HG03060 (cell line): ENCODE results near the gene MTOR.
"Not testable (repeated sequence)": the region's sequence is repeated elsewhere in the genome, so short reads cannot be mapped to it uniquely, and the experiment has no call there.

ENCODE experiments used
- ATAC-seq: cut with Tn5 transposase; IDR thresholded peaks from one replicate; pipeline ENCODE4 v1.9.1; 2021; ENCODE audit warnings: low read depth, moderate number of reproducible peaks; ENCODE audit not compliant: unreplicated experiment

Gene MTOR

DNA sequence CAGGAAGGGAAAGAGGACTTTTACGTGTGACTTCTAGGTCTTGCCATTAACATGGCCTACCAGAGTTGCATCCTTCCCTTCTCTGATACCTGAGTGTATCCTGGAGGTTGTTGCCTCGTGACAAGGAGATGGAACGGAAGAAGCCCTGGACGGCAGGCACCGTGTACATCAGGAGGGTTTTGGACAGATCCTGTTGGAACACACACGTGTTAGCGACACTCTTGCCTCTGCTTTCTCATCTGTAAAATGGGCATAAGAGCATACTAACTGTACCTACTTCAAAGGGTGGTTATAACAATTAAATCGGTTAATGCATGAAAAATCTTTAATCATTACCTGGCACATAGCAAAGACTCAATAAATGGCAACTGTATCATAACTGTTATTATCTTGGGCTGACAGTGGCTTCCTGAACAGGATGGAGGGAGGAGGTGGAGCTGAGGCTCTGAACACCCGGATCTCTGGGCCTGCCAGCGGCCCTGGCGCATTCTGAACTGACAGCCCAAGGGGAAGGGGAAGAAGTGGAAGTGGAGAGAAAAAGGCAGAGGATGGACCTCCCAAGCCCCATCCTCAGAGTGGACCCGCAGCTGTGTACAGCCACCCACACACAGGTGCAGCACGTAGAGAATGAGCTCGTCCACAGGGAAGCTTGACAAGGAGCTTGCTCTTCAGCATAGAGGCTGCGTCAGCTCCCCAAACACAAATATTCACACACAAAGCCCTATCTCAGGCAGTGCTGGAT is 132.5 kb downstream of the MTOR start:
- no peak for ATAC-seq

DNA sequence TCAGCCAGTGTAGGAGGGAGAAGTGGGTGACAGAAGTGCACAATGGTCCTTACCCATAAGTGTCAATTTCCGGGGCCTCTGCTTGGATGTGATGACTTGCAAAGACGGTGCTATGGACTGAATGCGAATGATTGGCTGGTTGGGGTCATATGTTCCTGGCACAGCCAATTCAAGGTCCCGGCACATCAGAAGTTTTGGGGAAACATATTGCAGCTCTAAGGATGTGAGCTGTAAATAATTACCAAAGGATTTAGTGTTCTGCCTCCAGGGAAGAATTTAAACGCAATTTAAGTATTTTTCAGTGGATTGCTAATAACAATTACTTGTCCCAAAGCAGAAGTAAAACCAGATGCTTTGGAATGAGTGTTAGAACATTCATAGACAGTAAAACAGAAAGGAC is 135.8 kb downstream of the MTOR start:
- no peak for ATAC-seq

DNA sequence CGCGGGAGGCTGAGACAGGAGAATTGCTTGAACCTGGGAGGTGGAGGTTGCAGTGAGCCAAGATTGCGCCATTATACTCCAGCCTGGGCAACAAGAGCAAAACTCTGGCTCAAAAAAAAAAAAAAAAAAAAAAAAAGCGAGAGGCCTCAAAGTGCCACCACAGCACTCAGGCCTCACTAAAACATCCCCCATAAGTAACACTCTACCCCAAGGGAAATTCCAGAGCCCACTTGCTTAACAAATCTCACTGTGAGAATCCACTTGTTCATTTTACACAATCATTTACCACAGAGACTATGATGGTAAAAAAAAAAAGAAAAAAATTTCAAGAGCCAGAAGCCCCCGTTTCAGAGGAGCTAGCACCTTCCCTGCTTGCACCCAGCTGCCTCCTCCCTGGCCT is 136.4 kb downstream of the MTOR start:
- no peak for ATAC-seq

DNA sequence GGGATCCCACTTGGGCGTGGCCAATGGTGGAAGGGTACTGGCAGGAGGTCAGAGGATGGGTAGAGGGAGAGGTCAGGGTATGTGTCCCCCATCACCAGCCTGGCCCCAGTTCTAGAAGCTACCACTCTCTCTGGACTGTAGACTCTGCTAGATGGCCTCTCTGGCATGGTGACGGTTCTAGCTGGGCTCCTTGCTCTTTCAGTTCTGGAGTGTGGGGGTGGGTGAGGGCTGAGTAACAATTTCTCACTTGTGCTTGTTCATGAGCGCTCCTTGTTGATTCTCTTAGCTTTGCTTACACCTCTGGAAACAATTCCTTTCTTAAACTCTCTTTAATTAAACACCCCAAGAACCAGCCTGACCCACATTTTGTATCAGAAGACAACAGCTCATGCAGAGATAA is 137.4 kb downstream of the MTOR start:
- ATAC-seq, result no peak

DNA sequence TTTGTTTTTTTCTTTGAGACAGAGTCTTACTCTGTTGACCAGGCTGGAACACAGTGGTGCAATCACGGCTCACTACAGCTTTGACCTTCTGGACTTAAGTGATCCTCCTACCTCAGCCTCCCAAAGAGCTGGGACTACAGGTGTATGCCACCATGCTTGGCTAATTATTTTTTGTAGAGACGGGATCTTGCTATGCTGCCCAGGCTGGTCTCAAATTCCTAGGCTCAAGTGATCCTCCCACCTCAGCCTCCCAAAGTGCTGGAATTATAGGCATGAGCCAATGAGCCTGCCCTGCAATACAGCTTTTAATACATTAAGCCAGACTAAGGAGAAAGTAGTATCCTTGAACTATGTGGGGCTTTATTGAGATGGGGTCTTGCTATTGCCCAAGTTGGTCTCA is 146.0 kb downstream of the MTOR start:
- ATAC-seq, result no peak

DNA sequence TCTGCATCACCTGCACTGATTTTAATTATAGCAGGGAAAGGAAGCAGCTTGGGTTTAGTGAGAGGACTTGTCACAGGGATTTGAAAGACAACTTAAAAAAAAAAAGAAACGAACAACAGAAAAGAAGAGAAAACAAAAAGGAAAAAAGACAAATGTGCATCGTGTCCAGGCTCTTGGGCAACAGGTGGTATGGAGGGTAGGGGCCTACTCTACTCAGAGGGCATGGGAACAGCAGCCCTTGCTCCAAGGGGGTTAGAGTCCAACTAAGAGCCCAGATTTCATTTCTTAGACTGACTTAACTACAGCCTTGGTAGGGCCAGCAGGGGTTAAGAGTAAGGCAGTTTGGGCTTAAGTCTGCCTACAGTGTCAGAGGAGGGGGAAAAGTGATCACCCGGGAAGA is 147.4 kb downstream of the MTOR start:
- ATAC-seq, result no peak

DNA sequence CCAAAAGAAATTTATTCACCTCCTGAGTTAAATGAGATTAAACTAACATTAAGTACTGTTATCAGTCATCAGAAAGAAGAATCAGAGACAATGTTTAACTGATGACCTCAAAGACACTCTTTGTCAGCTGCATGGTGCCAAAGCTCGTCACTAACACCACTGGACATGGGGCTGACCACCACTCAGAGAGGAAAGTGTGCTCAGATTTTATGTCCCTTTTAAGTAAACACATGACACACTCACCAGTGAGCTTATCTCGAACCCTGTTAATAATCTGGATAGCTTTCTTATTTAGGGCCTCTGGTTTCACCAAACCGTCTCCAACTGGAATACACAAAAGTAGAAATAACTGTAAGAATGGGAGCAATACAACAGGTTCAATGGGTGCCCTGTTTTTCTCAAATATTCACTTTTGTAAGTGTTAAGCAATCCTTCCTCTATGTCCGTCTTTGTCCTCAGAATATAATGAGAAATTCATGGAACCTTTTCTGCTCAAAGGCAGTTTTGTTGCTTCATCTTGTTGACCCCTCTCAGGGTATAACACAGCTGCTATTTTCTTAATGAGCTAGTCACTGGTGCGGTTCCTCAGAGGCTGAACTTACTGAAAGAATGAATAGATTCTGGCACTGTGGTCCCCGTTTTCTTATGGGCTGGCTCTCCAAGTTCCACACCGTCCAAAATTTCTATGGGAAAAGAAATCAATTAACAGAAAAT is 153.1 kb downstream of the MTOR start:
- no peak for ATAC-seq

DNA sequence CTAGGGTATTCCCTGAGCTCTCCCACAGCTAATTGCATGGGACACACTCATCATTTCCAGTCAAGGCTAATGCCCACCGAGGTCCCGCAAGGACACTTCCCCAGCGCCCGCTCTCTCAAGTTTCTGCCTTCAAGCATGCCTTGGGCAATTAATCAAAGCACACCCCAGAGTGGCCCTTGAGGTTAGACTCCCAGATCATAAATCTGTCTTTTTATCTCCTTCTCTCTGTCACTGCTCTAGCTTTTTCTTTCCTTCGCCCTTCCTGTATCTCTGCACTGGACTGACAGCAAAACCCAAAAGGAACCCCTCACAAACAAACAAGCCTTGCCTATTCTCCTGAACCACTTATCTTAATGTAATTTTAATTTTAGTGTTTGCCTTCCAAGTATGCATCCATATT is 154.8 kb downstream of the MTOR start:
- no peak for ATAC-seq

GRCh38 chr1:11105586-11105985 is 156.8 kb downstream of the MTOR start:
- no peak for ATAC-seq

DNA sequence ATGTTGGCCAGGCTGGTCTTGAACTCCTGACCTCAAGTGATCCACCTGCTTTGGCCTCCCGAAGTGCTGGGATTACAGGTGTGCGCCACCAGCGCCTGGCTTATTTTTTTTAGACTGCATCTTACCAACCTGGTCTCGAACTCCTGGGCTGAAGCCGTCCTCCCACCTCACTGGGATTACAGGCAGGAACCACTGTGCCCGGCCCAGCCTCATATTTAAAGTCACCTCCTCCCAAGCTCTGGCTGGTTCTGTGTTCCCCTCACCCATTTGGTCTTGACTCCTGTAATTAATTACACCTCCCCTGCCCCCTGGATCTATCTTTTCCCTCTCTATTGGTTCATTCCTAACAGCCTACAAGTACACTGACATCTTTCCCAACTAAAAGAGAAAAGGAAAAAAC is 161.0 kb downstream of the MTOR start:
- ATAC-seq, result no peak

DNA sequence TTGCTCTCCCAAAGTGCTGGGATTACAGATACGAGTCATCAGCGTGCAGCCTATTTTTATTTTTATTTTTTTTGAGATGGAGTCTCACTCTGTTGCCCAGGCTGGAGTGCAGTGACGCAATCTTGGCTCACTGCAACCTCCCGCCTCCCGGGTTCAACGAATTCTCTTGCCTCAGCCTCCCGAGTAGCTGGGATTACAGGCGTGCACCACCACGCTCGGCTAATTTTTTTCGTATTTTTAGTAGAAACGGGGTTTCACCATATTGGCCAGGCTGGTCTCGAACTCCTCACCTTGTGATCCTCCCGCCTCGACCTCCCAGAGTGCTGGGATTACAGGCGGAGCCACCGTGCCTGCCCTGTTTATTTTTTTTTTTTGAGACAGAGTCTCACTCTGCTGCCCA is 161.5 kb downstream of the MTOR start:
- ATAC-seq, result not testable (repeated sequence)

GRCh38 chr1:11100149-11100493 is 162.2 kb downstream of the MTOR start:
- ATAC-seq, result no peak

GRCh38 chr1:11099310-11100148 is 162.8 kb downstream of the MTOR start, which contains the start of gene EXOSC10:
Gene EXOSC10, minus strand, starts transcription at chr1:11099869. Its CDS starts 38 bp downstream, at chr1:11099831.
- ATAC-seq, result no peak

DNA sequence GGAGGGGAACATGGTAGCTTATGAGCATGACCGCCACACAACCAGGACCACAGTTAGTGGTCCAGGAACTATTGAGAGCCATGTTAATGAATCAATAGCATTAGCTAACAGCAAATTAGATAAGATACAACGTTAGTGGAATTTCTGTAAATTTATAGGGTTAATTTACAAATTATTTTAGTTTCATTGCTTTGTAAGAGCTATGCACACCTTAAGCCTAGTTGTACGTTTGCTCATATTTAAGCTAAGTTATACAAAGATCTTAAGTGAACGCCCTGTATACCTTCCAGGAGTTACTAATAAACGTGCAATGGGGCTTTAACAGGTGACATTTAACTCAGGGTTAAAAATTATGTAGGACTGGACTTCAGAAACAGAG is 163.4 kb downstream of the MTOR start:
- no peak for ATAC-seq

- ATAC-seq, result not testable (repeated sequence)
These were observed 178.6 kb downstream of the MTOR start for GRCh38 chr1:11083784-11084183.

DNA sequence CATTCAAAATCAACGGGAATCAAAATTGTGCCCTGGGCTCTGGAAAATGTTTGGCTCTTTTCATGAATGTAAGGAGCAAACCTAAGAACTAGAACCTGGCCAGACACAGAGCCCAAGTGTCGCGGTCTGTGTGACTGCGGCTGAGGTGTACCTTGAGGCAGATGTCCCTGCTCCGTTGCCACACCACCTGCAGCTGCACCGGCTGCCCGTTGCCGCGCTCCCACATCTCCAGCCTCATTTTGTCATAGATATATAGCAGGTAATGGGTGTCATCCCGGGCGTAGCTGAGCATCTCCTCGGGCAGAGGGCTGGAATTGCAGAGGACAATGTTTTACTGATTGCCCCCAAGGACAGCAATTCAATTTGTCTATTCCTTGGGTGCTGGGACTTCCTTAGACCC is 181.4 kb downstream of the MTOR start:
- ATAC-seq, result no peak

DNA sequence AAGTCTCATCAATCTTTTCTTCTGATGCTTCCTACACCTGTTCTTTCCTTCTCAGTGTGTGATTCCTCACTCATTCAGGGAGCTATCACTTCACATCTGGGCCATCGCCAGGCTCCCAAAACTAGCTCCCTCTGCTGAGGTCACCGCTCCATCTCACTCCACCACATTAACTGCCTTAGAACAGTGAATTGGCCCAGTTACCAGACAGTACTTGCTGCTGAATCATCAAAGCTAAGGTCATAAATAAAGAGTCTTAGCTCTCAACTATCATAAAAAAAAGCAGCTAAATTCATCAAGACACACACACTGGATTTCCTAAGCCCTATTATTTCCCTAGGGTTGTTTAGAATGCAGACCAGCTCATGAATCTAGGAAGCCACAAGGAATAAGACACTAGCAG is 183.7 kb downstream of the MTOR start:
- no peak for ATAC-seq

DNA sequence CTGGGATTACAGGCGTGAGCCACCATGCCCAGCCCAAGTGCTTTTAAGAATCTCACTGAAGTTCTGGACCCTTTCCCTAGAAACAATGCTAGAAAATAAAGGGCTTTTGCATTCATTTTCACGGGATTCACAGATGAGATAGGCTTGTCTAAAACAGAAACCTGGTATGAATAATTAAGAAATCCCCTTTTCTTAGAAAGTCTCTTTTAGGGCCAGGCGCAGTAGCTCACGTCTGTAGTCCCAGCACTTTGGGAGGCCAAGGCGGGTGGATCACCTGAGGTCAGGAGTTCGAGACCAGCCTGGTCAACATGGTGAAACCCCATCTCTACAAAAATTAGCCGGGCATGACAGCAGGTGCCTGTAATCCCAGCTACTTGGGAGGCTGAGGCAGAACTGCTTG is 189.0 kb downstream of the MTOR start:
- not testable (repeated sequence) for ATAC-seq

DNA sequence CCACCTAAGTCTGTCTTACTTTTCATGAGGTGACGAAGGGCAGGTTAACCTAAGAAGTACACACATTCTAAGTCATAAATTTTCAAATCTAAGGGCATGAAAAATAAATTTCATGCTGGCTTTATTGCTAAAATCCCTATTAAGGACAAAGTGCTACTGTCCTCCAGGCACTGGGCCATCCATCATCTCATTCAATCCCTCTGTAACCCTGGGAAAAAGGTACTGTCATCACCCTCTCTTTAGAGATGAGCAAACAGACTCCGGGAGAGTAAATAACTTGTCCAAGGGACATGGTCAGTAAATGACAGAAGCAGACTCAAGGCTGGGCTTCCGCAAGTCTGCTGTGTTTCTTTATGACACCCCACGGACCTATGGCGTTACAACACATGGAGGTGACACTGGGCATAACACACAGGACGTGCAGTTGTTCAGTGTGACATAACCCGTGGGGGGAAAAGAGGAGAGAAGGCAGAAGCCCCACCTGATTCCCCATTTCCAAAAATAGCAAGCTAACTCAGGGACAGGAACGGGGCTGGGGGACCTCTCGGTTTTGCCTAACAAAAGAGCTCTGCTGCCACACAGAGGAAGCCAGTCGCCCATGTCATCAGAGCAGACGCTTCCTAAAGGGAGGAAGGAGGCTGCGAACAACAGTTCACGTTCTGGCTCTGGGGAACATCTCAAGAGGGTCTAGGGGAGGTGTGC is 190.0 kb downstream of the MTOR start:
- no peak for ATAC-seq

- ATAC-seq, result no peak
These were observed 190.7 kb downstream of the MTOR start for GRCh38 chr1:11071463-11072215.
